Measurements from ENCODE around the gene CHST8. TPM values are rescaled to one million over a fixed set of nuclear protein-coding genes. Genes with fewer than 3 reads are reported as not detected.

CHST8 gene
- total and polyA plus RNA-seq, 2 experiments from 2014 or later = 9.3 to 38.2 TPM

DNA sequence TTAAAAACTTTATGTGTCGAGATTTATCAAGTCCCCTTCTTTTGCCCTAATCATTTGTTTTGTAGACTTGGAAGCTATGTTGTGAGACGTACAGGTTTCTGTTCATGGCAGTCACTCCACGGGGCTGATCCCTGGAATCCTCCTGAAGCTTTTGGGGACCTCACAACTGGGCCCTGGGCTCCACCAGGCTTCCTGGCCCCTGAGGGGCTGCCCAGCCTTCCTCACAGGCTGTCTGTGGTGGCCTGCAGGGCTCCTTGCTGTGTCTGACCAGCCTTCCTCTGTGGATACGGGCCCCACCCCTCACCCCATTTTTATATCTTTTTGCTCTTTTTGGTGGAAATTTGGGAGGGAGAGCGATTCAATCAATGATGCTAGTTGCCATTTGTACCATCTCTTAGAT is 38.1 kb downstream of the CHST8 start (continued):
- TF ChIP-seq CTCF (conservative IDR thresholded peaks at IDR 0.05; ENCODE audit: low read depth in 2 of 2) (no peak), STAT1 (IDR thresholded peaks at IDR 0.05; ENCODE audit: unreplicated experiment) (no peak), ZNF331 (CRISPR knock-in tag; IDR thresholded peaks at IDR 0.05; ENCODE audit: low read depth) (no peak), JUNB (IDR thresholded peaks at IDR 0.05; ENCODE audit: unreplicated experiment) (no peak), ZNF462 (CRISPR knock-in tag; IDR thresholded peaks at IDR 0.05) (no peak), NANOG (IDR thresholded peaks at IDR 0.05; ENCODE audit: borderline replicate concordance) (no peak), EZH2 (IDR thresholded peaks at IDR 0.05; ENCODE audit: low read depth, unreplicated experiment) (no peak), POLR2AphosphoS5 (IDR thresholded peaks at IDR 0.05; ENCODE audit: low read depth) (no peak)

All from GM23338 (cell line).